Inferior parietal cortex (tissue), 1 donor: Measurements from ENCODE around the gene FRMPD1.
"Not testable (repeated sequence)": the region's sequence is repeated elsewhere in the genome, so short reads cannot be mapped to it uniquely, and the experiment has no call there.

Source experiments
- DNase-seq: peaks from one replicate; pipeline ENCODE4 v3.0.0-alpha.2; 2016; ENCODE audit errors: extremely low spot score

FRMPD1 gene, protein sequence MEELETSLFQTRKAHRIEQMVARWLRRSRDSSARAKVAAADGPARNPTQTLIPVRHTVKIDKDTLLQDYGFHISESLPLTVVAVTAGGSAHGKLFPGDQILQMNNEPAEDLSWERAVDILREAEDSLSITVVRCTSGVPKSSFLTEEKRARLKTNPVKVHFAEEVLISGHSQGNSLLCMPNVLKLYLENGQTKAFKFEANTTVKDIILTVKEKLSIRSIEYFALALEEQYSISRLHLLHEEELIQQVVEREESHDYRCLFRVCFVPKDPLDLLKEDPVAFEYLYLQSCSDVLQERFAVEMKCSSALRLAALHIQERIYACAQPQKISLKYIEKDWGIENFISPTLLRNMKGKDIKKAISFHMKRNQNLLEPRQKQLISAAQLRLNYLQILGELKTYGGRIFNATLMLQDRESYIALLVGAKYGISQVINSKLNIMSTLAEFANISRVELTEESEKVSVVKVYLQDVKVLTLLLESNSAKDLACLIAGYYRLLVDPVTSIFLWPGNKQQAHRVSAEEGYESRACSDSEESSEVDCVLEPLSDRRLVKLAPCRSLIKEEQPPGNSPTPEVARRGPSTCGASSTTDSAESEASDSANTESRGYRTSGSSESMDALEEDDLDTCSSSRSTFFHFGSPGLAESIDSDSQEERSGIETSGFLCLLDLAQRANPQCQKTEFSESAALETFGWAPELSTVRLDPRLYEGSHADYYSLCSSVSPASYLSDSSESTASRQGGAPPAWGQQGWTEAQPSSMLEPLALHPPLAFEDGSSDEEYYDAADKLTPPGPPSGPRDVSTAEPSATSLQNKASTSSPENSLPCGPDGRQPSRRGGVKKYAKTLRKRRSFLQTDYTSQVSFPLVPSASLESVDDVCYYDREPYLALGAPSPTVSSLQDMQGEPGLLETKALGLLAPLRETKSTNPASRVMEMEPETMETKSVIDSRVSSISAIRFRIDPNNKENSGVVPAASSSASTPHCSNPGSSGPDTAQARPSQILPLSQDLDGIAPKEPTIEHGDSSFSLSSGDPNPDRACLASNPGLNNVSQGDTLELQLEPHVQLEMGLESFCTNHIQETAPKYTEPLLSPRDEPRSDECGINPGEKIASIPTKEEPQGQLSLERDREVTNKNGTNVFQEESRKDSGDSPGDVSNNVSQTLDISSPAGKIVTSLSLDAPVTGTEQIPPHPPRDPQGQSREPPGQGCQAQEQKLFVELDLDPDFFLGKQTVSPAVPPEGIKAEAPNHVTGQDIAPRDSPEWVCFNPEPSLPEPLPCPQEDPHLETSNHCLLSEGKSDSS (N-terminal part only)

DNA sequence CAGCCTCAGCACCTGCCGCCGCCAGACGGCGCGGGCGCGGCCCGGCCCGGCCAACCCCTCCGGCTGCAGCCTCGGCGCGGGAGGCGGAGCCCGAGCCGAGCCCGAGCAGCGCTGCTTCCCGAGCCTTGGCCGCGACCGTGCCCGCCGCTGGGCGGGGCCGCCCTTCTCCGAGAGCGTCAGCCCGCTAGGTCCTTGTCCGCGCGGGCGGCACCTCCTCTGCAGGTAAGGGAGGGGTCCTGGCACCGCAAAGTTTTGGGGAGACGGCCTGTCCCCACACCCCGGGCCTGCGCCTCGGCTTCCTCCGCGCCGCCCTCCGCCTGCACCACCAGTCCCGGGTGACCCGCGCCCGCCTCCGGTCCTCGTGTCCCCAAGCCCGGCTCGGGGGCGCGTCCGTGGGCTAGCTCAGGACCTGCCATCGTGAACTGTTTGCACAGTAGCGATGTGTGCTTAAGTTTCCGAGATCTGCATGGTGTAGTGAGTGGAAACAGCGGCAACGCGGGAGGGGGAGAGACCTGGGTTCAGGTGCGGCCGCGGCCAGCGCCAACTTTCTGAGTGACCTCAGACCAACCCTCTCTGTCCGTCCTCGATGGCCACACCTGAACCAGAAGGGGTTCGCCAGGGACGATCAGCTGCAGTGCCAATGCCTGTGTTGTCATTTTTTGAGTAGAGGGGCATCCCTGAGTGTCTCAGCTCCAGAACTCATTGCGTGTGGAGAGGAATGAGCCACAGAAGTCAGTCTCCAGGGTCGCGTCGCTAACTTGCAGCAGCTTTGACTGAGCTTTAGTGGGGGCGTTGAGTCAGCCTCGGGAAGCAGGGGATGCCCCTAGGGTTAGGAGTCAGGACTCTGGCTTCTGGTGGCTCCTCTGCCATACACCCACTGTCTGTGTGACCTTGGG is at the start of gene FRMPD1:
Gene FRMPD1, plus strand, starts transcription at position 82 of the 896 bp plus-strand sequence. CDS start 41,688 bp downstream, outside the sequence.
- DNase-seq: no peak

DNA sequence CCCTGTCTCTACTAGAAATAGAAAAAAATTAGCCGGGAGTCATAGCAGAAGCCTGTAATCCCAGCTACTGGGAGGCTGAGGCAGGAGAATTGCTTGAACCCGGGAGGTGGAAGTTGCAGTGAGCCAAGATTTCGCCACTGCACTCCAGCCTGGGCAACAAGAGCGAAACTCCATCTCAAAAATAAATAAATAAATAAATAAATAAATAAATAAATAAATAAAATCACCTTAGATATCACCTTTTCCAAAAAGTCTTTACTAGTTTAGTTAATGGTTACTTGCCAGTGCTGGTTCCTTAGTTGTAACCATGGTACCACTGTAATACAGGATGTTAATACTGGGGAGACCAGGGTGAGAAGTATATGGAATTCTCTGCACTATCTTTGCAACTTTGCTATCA is 48.7 kb upstream of the FRMPD1 start:
- DNase-seq: not testable (repeated sequence)

DNA sequence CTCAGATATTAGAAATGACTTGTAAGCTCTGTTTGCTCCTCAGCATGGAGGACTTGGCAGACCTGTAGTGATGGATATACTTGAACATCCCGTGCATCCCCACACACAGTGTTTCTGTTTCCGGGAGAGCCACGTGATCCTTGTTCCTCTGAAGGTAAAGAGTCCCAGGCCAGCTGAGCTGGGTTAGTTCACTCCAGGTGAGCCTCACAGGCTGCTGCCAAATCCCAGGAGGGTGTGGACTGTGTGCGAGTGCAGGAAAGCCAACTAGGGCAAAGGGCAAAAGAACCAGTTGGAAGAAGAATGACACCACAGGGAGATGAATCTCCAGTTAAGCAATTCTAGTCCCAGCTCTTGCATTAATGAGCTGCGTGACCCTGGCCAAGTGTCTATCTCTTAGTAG is 47.9 kb upstream of the FRMPD1 start:
- DNase-seq: no peak

DNA sequence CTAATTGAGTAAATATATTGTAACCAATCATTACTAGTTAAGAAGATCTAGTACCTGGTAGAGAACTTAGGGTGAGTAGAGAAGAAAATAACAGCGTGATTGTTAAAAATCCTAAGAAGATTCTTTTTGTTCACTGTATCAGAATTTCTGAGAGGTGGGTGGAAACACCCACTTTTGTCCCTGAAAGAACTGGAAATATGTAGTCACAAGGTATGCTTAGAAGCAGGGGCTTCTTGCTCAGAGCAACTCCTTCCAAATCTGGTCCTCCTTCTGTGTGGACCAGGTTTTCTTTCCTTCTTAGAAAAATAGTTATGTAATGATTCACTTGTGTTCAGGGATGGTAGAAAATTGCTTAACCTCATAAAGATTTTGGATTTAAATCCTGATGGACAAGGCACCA is 46.5 kb upstream of the FRMPD1 start:
- DNase-seq: no peak

DNA sequence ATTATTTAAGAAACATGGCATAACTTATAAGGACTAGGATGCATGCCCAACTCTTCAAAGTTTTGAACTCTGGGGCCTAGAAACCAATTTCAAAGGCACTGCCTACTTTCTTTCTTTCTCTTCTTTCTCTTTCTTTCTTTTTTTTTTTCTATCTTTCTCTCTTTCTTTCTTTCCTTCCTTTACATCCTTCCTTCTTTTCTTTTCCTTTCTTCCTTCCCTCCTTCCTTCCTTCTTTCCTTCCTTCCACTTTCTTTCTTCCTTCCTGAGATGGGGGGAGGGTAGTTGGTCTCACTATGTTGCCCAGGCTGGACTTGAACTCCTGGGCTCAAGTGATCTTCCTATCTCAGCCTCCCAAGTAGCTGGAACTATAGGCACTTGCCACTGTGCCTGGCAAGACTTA is 42.5 kb upstream of the FRMPD1 start:
- DNase-seq: no peak

DNA sequence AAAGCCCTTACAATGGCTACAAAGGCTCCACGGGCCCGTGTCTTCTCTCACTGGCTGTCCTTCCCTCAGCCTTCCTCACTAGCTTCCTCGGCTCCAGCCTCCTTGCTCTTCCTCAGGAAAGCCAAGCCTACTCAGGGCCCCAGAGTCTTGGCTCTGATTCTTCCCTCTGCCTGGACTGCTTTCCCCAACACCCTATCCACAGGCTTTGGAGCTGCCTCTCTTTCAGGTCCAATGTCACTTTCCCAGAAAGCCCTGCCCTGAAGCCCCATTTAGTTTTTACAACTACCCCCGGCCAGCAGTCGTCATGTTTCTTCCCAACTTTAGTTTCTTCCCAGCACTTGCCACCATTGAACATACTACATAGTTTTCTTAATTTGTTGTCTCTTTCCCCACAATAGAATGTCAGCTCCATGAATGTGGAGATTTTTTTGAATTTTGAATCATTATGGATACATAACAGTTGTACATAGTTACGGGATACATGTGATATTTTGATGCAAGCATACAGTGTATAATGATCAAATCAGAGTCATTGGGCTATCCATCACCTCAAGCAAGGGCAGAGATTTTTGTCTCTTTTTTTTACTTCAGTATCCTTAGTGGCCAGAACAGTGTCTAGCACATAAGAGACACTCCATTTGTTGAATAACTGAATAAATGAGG is 40.9 kb upstream of the FRMPD1 start:
- no peak for DNase-seq

DNA sequence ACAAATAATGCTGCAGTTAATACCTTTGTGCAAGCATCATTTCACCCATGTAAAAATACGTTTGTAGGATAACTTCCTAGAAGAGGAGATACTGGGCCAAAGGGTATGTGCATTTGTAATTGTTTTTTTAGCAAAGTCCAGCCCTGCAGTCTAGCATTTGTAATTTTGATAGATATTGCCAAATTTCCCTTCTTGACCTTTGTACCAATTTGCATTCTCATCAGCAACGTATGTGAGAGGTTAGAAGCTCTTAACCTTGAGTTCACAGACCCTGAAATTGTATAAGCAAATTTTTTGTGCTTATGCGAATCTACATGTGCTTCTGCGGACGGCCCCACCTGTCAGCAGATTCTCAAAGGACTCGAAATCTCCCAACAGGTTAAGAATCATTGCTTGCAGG is 39.7 kb upstream of the FRMPD1 start:
- DNase-seq: no peak

DNA sequence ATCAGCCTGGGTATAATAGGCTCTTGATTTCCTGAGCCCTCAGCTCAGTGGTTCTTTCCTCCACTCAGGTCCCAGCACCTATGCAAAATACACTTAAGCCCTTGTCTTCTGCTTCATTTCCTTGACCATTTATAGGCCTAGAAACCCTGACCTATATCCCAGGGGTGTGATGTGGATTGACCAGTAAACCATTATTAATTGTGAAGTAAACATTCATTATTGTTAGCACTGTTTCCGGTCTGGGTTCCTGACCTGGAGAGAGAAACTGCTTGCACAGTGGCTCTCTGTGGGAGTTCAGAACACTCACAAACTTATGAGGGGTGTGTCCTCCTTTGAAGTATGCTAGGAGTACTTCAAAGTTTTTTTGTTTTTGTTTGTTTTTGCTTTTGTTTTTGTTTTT is 38.8 kb upstream of the FRMPD1 start:
- no peak for DNase-seq

DNA sequence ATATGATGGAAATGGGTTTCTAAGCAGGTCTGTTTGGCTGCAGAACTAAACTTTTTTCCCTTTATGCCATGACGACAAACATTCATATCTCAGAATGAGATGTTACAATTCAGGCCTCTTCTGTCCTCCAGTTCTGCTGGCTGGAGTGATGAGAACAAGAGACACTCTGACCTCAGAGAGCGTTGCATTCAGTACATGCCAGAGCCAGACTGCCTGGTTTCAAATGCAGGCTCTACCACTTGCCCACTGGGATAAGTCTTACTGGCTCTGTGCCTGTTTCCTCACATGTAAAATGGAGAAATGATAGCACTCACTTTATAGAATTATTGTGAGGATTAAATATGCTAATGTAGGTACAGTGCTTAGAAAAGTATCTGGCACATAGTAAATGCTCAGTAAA is 33.6 kb upstream of the FRMPD1 start:
- DNase-seq: no peak

DNA sequence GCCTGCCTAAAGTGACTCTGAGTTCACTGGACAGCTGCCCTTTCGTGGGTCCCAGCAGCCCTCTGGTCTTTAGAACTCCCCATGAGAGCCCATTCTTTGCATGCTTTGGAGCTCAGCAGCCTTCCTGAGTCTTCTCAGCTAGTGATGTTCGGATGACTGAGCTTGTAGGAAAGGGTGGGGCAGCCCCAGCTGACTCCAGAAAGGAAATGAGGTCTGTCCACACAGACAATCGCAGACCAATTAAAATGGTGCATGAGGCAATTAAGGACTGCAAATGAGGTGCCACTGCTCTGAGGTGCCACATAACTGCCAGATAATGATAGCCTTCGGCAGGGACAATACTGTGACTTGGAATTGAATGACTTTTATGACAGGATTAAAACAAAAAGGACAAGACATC is 32.9 kb upstream of the FRMPD1 start:
- DNase-seq: no peak

DNA sequence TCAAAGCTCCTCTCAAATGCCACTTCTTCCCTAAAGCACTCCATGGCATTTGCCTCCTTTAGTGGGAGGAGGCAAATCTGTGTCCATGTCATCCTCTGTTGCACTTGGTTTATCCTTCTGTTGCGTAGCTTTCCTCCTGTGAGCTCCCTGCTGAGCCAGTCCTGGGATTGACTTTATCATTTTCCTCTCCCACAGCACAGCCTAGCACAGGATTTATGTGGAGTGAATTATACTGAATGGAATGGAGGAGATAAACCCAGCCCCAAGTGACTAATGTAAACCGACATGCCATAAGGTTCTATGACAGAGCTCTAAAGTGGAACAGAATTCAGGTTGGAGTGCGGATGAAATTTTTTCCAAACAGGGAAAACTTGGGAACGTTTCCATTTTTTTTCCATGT is 31.9 kb upstream of the FRMPD1 start:
- no peak for DNase-seq

DNA sequence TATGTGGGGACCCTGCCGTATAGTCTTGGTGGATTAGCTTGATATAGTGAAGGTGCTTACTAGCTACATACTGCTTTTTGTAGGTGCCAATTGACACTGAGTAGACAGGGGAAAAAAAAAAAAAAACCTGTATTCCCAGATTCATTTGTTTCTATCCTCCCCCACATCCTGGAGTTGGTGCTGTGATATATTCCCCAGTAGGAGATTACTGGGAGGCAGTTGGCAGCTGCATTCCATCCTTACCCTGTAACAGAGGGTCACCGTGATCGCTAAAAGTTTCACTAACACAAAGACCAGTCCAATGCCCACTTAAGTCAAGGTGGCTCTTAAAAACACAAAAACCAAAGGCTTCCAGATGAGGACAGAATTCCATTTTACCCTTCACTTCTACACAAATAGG is 30.9 kb upstream of the FRMPD1 start:
- no peak for DNase-seq

DNA sequence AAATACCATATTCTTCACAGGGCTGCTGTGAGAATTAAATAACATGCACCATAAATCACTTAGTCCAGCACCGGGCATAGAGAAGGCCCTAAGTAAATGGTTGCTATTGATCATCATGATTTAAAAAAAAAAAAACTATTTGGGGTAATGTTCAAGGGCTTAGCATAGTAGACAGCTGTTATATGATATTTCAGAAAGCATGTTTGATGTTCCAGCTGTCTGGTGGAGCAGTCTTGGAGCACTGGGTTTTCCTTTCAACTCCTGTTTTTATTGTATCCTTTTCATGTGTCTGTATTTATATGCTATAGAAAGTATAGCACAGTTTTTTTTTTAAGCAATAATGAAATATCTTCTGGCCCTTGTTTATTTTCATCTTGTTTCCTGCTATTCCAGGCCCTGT is 30.4 kb upstream of the FRMPD1 start:
- no peak for DNase-seq

DNA sequence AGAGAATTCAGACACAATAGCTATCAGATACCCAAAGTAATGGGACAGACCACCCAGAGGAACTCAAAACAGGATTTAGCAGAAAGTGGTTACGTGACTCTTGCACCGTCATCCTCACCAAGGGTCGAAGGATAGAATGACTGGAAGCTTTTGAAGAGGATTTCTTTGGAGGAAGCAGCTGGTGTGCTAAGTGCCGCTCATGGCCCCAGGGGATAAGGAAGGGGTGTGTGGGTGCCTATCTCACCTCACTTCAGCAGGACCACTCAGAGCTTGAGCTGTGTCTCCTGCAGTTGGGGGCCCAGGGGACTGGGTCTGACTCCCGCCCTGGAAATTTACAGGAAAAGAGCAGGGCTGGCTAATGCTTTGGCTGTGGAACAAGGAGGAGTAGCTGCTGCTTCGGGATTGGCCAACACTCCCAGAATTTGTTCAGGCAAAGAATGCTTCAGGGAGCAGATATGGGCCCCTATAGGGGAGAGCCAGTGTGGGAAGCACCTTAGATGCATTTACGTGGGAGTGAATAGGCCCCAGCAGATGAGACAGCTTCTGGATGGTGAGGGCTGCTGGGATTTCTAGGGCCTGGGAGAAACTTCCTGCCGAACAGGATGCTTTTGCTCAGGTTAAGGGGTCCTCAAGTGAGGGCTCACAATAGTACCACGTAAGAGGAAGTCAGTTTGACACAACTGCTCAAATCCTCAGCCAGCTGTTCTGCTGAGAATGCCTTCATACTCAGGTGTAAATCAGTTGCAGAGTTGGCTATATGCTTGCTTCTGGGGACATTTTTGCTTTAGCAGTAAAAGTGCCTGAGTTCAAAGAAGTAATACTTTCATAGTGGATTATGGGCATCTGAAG is 29.3 kb upstream of the FRMPD1 start:
- no peak for DNase-seq

DNA sequence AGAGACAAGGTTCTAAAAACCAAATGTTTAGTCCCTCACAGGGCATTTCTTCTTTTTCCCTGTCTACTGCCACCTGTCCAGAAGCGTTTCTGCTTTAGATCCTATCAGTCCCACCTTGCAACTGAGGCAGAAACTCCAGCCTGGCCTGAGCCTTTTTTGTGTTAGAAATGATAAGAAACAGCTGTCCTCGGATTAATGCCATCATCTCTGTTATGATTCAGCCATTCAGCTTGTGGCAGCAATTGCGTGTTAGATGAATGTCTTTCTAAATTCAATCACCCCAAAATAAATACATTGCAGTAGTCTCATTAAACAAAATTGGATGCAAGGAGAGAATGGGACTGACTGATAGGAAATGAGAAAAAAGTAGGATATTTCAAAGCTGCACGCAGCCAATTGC is 28.3 kb upstream of the FRMPD1 start:
- DNase-seq: no peak

DNA sequence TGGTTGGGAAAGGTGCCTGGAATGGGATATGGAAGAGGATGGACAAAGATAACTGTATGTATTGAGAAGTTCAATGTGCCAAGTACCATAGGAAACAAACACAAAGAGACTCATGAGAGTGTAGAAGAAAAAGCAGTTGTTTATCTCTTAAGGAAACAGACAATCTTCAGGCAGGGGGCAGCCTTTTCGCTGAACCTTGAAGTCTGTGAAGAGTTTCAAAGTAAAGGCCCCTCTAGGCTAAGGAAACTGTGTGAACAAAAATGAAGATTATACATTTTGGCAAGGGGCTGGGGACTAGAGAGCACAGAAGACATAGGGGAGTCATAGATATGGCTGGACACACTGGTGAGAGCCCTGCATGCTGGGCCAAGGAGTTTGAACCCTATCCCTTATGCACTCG is 27.5 kb upstream of the FRMPD1 start:
- no peak for DNase-seq

DNA sequence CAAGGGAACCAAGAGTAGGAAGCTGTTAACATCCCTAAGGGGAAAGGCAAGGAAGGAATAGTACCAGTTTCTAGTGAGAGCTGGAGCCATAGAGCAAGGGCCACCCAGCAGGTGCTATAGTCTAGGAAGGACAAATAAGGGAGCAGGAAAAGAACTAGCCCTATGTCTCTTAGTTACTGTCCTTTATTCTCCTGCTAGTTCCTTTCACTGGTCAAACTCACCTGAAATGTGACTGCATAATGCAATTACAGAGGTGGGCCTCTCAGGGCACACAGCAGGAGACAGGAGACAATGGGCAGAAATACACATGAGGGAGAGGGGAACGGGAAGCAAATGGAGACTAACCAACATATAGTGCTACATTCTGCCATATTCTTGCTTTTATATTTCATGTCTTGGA is 26.7 kb upstream of the FRMPD1 start:
- DNase-seq: no peak

DNA sequence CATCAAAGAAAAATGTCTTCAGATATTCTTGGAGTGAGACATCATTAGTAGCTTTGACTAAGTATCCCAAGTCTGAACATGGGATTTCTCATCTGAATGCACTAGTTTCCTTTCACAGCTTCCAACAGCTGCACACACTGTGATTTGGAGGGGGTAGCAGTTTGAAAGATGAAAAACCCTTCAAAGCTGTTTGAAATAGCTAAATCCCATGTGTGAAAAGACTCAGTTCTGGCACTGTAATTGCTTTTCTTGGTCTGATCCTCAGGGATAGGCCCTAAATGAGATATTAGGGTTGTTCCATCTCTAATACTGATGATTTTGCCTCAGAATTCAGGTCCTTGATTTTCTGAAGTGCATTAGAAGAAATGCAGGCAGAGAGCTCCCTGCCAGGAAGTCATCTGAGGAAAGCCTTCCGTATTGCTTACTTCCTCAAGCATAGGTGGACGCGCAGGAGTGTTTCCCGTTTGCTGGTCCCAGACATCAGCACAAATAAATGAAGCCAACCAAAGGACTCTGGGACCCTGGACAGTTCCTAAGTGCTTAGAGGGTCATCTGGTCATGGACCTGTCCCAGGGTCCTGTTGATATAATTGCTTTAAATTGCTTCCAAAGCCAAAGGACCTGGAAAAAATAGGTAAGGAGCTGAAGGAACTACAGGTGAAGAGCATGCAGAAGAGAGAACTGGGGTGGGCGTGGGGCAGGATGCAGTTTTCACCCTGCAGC is 25.6 kb upstream of the FRMPD1 start:
- no peak for DNase-seq

DNA sequence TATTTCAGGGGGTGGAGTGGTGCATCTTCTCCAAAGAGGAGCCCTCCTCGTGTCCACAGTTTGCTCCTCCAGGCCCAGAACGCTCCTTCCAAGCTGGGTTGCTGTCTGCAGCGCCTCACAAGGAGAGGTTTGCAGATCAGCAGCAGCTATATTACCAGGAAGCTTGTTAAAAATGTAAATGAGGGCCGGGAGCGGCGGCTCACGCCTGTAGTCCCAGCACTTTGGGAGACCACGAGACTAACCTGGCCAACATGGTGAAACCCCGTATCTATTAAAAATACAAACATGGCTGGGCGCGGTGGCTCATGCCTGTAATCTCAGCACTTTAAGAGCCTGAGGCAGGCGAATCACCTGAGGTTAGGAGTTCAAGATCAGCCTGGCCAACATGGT is 25.0 kb upstream of the FRMPD1 start:
- DNase-seq: no peak
